Prostate gland (tissue), 2 donors: ENCODE measurements around the gene NANOS1. TPM values are rescaled to one million over a fixed set of nuclear protein-coding genes. Genes with fewer than 3 reads are reported as not detected.

Experiments used
- DNase-seq: peaks from one replicate; pipeline ENCODE4 v3.0.0-alpha.2; 2019; ENCODE audit warnings: low spot score
- H3K27ac ChIP-seq, 2 donors: fragments of 200-600 bp; sonication (generic); 2 replicates each; pipeline ENCODE4 v1.5.1; 2017 to 2019
- H3K27me3 ChIP-seq: fragments of 200-600 bp; sonication (generic); replicated peaks from 2 replicates; pipeline ENCODE4 v1.5.1; 2019; ENCODE audit not compliant: insufficient read depth
- H3K36me3 ChIP-seq, 2 donors: fragments of 200-600 bp; sonication (generic); 1 replicate in 1 of 2; 2 replicates in 1 of 2; pipeline versions ENCODE4 v1.5.1 to v1.8.1; 2017 to 2019
- H3K4me1 ChIP-seq: fragments of 200-600 bp; sonication (generic); replicated peaks from 2 replicates; pipeline ENCODE4 v1.5.1; 2019
- H3K4me3 ChIP-seq, 2 donors: fragments of 200-600 bp; sonication (generic); 2 replicates each; pipeline ENCODE4 v1.5.1; 2017 to 2019
- H3K9me3 ChIP-seq: fragments of 200-600 bp; sonication (generic); 2 replicates; pipeline ENCODE4 v1.5.1; 2017
- POLR2A ChIP-seq: fragments of 450-650 bp; IDR thresholded peaks from one replicate; pipeline ENCODE4 v1.6.1; 2016; ENCODE audit warnings: antibody characterized with exemption, mild to moderate bottlenecking
- POLR2AphosphoS5 ChIP-seq: sonication (generic); formaldehyde crosslinking; IDR thresholded peaks from one replicate; pipeline ENCODE4 v1.6.1; 2017; ENCODE audit warnings: antibody characterized with exemption
- WGBS: methylation state at CpG from one replicate; pipeline ENCODE4 v1.1.5; 2018; 5-methylcytosine and 5-hydroxymethylcytosine counted together
- intact Hi-C: fragments of 100-400 bp; cut with DNase I; formaldehyde crosslinking; loops from one replicate; pipeline ENCODE4 v1.14.2; 2022
- total RNA-seq, 2 donors: library from RNA; depleted of rRNA; stranded (reverse); fragments of >200 nt; gene quantifications; one replicate each; pipeline ENCODE4 v1.1.0, GENCODE V29; 2016
- TF ChIP-seq, protein P1 (sequence below), 4 experiments: fragments of 200-600 bp in 2 of 4; fragments of 450-650 bp in 2 of 4; sonication (generic) in 2 of 4; IDR thresholded peaks; 1 replicate in 3 of 4; 2 replicates in 1 of 4; pipeline ENCODE4 v1.5.1; 2016 to 2019; ENCODE audit warnings: antibody characterized with exemption in 4 of 4, mild to moderate bottlenecking in 2 of 4, moderate library complexity in 2 of 4

Gene NANOS1
- total RNA-seq, 2 donors from 2014 or later, result 4.3 to 5.9 TPM

DNA sequence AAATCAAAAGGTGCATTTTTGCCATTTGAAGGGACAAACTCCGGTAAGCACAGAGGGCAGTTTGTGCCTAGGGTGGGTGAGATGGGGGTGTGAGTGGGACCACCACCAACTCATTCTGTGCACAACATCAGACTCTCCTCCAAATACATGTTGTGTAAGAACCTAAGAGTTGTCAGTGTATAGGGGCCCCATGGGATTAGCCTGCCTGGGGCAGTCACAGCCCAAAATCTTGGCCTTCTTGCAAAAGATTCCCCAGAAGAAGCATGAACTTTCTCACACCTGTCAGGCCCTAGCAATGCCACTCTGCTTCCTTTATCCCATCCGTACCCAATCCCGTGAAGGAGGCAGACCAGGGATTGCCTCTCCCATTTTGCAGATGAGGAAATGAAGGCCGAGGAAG lies 47.1 kb upstream of the NANOS1 start:
- no peaks in the 10 kb centered on the region for H3K9me3 ChIP-seq
- H3K27ac ChIP-seq, result no peak overlapping the region
- WGBS, result 83% methylated on average over 4 of the region's 4 CpGs
- no peaks in the 10 kb centered on the region for H3K36me3 ChIP-seq
- intact Hi-C loops, result no loop called here
- no peaks in the 10 kb centered on the region for H3K4me1 ChIP-seq
- no peak overlapping the region for H3K4me3 ChIP-seq
- TF ChIP-seq, protein P1, sequence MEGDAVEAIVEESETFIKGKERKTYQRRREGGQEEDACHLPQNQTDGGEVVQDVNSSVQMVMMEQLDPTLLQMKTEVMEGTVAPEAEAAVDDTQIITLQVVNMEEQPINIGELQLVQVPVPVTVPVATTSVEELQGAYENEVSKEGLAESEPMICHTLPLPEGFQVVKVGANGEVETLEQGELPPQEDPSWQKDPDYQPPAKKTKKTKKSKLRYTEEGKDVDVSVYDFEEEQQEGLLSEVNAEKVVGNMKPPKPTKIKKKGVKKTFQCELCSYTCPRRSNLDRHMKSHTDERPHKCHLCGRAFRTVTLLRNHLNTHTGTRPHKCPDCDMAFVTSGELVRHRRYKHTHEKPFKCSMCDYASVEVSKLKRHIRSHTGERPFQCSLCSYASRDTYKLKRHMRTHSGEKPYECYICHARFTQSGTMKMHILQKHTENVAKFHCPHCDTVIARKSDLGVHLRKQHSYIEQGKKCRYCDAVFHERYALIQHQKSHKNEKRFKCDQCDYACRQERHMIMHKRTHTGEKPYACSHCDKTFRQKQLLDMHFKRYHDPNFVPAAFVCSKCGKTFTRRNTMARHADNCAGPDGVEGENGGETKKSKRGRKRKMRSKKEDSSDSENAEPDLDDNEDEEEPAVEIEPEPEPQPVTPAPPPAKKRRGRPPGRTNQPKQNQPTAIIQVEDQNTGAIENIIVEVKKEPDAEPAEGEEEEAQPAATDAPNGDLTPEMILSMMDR (IDR thresholded peaks at IDR 0.05), result no peak
- TF ChIP-seq POLR2A, result no peak
- TF ChIP-seq POLR2AphosphoS5, result no peak
- H3K27me3 ChIP-seq, result no peaks in the 10 kb centered on the region
- no peak for DNase-seq

DNA sequence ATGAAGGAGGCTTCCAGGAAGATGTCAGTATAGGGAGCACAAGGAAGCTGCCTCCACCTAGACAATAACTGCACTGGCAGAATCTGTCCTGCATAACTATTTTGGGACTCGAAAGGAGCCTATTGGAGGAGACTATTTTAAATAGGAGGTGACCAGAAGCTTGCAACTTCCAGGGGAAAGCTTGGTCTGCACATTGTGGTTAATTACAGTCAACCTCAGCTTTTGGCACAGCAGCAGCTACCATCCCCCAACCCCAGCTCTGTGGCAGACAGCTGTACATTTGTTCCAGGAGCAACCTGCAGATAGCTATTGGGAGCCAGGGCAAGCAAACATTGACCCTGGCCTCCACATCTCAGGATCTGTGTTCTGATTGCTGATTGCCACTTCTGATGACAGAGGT lies 46.3 kb upstream of the NANOS1 start:
- Histone ChIP-seq H3K36me3 (no peaks in the 10 kb centered on the region), H3K9me3 (no peaks in the 10 kb centered on the region), H3K4me1 (no peaks in the 10 kb centered on the region), H3K27me3 (no peaks in the 10 kb centered on the region), H3K4me3 (no peak overlapping the region), H3K27ac (no peak overlapping the region)
- no peak for DNase-seq
- WGBS, result 81% methylated on average over 1 of the region's 1 CpG
- intact Hi-C loops, result no loop called here
- no peak for TF ChIP-seq POLR2A
- TF ChIP-seq, protein P1 (IDR thresholded peaks at IDR 0.05), result no peak
- TF ChIP-seq POLR2AphosphoS5, result no peak

DNA sequence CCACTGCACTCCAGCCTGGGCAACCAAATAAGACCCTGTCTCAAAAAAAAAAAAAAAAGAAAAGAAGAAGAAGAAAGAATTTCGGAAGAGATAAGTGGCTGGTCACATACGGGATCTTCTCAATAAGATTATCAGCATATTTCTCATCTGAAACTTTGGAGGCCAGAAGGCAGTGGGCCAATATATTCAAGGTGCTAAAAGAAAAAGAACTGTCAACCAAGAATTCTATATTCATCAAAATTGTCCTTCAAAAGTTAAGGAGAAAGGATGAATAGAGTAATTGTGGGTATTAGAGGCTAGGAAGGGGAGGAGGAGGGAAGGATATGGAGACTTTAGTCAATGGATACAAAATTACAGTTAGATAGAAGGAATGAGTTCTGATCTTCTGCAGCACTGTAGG lies 43.9 kb upstream of the NANOS1 start:
- Histone ChIP-seq H3K9me3 (no peaks in the 10 kb centered on the region), H3K27me3 (no peaks in the 10 kb centered on the region), H3K27ac (no peak overlapping the region), H3K4me1 (no peaks in the 10 kb centered on the region), H3K4me3 (no peak overlapping the region), H3K36me3 (no peaks in the 10 kb centered on the region)
- intact Hi-C loops, result no loop called here
- TF ChIP-seq, protein P1 (IDR thresholded peaks at IDR 0.05), result no peak
- TF ChIP-seq POLR2AphosphoS5 (no peak), POLR2A (no peak)
- WGBS, result 93% methylated on average over 2 of the region's 2 CpGs
- no peak for DNase-seq

DNA sequence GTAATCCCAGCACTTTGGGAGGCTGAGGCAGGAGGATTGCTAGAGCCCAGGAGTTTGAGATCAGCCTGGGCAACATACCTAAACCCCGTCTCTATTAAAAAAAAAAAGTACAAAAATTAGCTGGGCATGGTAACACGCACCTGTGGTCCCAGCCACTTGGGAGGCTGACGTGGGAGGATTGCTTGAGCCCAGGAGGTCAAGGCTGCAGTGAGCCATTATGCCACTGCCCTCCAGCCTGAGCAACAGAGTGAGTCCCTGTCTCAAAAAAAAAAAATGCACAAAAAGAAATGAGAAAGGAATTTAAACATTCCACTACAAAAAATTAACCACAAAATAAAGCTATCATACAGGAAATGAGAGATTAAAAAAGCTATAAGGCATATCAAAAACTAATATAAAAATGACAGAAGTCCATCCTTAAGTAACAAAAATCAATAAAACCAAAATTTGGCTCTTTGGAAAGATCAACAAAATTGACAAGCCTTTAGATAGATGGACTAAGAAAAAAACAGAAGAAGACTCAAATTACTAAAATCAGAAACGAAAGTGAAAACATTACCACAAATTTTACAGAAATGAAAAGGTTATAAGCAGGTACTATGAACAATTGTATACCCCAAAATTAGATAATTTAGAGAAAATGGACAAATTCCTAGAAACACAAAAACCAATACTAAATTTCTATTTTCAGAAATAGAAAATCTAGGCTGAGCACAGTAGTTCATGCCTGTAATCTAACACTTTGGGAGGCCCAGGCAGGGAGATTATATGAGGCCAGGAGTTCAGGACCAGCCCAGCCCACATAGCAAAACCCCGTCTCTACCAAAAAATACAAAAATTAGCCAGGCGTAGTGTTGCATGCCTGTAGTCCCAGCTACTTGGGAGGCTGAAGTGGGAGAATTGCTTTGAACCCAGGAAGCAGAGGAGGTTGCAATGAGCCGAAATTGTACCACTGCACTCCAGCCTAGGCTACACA lies 42.4 kb upstream of the NANOS1 start:
- no peaks in the 10 kb centered on the region for H3K36me3 ChIP-seq
- no peak overlapping the region for H3K27ac ChIP-seq
- no peak for TF ChIP-seq POLR2A
- TF ChIP-seq POLR2AphosphoS5, result no peak
- TF ChIP-seq, protein P1 (IDR thresholded peaks at IDR 0.05), result no peak
- H3K27me3 ChIP-seq, result no peaks in the 10 kb centered on the region
- intact Hi-C loops, result no loop called here
- no peak for DNase-seq
- H3K4me3 ChIP-seq, result no peak overlapping the region
- H3K4me1 ChIP-seq, result no peaks in the 10 kb centered on the region
- WGBS, result 70% methylated on average over 7 of the region's 7 CpGs
- H3K9me3 ChIP-seq, result no peaks in the 10 kb centered on the region

DNA sequence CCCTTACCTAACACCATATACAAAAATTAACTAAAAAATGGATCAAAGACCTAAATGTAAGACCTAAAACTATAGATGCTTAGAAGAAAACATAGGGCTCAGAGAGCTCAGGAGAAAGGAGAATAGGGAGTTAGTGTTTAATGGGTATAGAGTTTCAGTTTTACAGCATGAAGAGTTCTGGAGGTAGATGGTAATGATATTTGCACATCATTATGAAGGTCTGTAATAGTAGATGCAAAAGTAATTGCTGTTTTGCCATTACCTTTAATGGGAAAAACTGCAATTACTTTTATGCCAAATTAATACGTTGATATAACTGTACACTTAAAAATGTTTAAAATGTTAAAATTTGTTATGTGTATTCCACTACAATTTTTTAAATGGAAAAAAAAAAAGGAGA lies 39.2 kb upstream of the NANOS1 start:
- intact Hi-C loops, result no loop called here
- H3K36me3 ChIP-seq, result no peaks in the 10 kb centered on the region
- TF ChIP-seq POLR2AphosphoS5 (no peak), POLR2A (no peak)
- TF ChIP-seq, protein P1 (IDR thresholded peaks at IDR 0.05), result no peak
- no peaks in the 10 kb centered on the region for H3K27me3 ChIP-seq
- H3K4me1 ChIP-seq, result no peaks in the 10 kb centered on the region
- H3K27ac ChIP-seq, result no peak overlapping the region
- H3K9me3 ChIP-seq, result no peaks in the 10 kb centered on the region
- no peak for DNase-seq
- WGBS, result 69% methylated on average over 1 of the region's 1 CpG
- no peak overlapping the region for H3K4me3 ChIP-seq
